Measurements from ENCODE around the gene RSU1.

DNA sequence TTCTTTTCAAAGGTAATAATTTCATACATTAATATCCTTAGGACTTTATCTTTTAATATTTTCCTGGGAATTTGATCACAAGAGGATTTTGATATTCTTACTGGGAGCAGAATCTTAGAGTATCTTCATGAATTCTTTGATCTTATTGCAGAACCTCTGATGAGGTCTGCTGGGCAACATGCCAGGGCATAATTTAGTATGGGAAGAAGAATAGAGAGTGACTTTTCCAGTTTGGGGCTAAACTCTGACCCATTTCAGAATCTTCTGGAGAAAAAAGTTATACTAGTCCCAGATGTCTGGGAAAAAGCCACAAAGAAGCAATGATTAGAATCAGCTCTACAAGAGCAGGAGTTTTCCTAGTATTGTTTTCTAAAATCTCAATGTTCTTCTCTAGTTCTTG, 28.0 kb upstream of the RSU1 start:
- TF ChIP-seq POLR2A (IDR thresholded peaks at IDR 0.05; ENCODE audit: borderline replicate concordance, extremely low read depth, insufficient read depth, insufficient read length) (no peak), SRF (IDR thresholded peaks at IDR 0.05; ENCODE audit: low read depth) (no peak), JUND (IDR thresholded peaks at IDR 0.05) (no peak)
- TF ChIP-seq, protein P1, sequence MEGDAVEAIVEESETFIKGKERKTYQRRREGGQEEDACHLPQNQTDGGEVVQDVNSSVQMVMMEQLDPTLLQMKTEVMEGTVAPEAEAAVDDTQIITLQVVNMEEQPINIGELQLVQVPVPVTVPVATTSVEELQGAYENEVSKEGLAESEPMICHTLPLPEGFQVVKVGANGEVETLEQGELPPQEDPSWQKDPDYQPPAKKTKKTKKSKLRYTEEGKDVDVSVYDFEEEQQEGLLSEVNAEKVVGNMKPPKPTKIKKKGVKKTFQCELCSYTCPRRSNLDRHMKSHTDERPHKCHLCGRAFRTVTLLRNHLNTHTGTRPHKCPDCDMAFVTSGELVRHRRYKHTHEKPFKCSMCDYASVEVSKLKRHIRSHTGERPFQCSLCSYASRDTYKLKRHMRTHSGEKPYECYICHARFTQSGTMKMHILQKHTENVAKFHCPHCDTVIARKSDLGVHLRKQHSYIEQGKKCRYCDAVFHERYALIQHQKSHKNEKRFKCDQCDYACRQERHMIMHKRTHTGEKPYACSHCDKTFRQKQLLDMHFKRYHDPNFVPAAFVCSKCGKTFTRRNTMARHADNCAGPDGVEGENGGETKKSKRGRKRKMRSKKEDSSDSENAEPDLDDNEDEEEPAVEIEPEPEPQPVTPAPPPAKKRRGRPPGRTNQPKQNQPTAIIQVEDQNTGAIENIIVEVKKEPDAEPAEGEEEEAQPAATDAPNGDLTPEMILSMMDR (IDR thresholded peaks at IDR 0.05 in 2 of 3, conservative IDR thresholded peaks at IDR 0.05 in 1 of 3; ENCODE audit: borderline replicate concordance in 1 of 3, insufficient read depth in 1 of 3, low read depth in 2 of 3, low read length in 2 of 3) = no peak
